ENCODE measurements around the gene PDZRN3. TPM values are rescaled to one million over a fixed set of nuclear protein-coding genes. Genes with fewer than 3 reads are reported as not detected.

Gene PDZRN3
- total and polyA plus RNA-seq, 2 experiments from 2014 or later = 42.9 to 60.5 TPM

DNA sequence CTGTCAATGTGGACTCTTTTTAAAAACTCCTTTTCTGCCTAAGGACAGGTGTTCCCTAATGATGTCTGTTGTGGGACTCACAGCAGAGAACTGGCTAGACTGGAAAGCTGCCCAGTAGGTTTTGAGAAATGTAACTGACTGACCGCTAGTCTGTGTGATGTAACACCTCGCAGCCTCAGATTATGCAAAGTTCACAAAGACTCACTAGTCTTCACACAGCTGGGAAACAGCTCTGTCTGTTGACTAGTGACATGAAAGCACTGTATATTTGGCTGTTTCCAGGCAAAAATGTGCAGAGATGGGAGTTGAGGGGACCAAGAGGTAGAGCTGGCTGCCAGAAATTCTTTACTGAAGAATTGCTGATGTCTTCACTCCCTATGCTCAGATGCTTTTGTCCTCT is 10.3 kb downstream of the PDZRN3 start:
- WGBS (ENCODE audit: low lambda C conversion rate, missing lambda C conversion rate) = 62% methylated on average over 2 of the region's 2 CpGs
- Histone ChIP-seq H3K4me3 (no peak overlapping the region), H3K4me2 (no peak overlapping the region), H3K4me1 (ENCODE audit: insufficient read depth) (peaks cover 44% of the 10 kb centered on the region), H3K36me3 (replicated peaks; ENCODE audit: insufficient read depth, low read depth) (no peaks in the 10 kb centered on the region), H3K9me2 (replicated peaks; ENCODE audit: insufficient read depth) (no peaks in the 10 kb centered on the region), H3K27me3 (no peaks in the 10 kb centered on the region), H3K27ac (no peak overlapping the region), H2AFZ (no peak overlapping the region), H4K20me1 (ENCODE audit: insufficient read depth, poor library complexity, severe bottlenecking) (peaks cover 64% of the 10 kb centered on the region), H3K9me3 (ENCODE audit: low read depth) (no peaks in the 10 kb centered on the region), H3K79me2 (peaks cover 100% of the 10 kb centered on the region)
- DNase-seq (ENCODE audit: low spot score) = peak; percentile 60
- TF ChIP-seq EZH2phosphoT487 (IDR thresholded peaks at IDR 0.05; ENCODE audit: low read depth, severe bottlenecking, unreplicated experiment) (no peak), EZH2 (IDR thresholded peaks at IDR 0.05; ENCODE audit: borderline replicate concordance) (no peak)
- TF ChIP-seq, protein P1, sequence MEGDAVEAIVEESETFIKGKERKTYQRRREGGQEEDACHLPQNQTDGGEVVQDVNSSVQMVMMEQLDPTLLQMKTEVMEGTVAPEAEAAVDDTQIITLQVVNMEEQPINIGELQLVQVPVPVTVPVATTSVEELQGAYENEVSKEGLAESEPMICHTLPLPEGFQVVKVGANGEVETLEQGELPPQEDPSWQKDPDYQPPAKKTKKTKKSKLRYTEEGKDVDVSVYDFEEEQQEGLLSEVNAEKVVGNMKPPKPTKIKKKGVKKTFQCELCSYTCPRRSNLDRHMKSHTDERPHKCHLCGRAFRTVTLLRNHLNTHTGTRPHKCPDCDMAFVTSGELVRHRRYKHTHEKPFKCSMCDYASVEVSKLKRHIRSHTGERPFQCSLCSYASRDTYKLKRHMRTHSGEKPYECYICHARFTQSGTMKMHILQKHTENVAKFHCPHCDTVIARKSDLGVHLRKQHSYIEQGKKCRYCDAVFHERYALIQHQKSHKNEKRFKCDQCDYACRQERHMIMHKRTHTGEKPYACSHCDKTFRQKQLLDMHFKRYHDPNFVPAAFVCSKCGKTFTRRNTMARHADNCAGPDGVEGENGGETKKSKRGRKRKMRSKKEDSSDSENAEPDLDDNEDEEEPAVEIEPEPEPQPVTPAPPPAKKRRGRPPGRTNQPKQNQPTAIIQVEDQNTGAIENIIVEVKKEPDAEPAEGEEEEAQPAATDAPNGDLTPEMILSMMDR (IDR thresholded peaks at IDR 0.05; ENCODE audit: poor library complexity) = no peak

DNA sequence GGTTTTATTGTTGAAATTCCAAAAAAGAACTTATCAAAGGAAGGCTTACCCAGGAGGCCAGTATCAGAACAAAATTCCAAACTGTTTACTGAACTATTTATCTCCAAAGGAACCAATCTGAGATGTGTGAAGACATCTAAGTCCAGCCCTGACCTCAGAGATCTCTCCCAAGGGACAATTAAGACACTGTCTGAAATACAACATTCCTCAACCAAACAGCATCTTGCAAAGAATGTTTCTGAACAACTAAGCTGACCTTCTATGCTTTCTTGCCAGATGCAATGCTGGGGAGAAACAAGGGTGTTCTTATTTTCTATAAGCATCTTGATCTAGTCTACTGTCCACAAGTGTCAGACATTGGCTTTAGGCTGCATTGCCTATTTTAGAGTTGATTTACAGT is 13.6 kb downstream of the PDZRN3 start:
- no peaks in the 10 kb centered on the region for H3K27me3 ChIP-seq
- no peak overlapping the region for H3K4me3 ChIP-seq
- H3K79me2 ChIP-seq = peaks cover 100% of the 10 kb centered on the region
- H3K4me1 ChIP-seq (ENCODE audit: insufficient read depth) = peaks cover 49% of the 10 kb centered on the region
- no peak for DNase-seq (ENCODE audit: low spot score)
- peaks cover 46% of the 10 kb centered on the region for H4K20me1 ChIP-seq (ENCODE audit: insufficient read depth, poor library complexity, severe bottlenecking)
- H2AFZ ChIP-seq = no peak overlapping the region
- H3K9me3 ChIP-seq (ENCODE audit: low read depth) = no peaks in the 10 kb centered on the region
- TF ChIP-seq EZH2 (IDR thresholded peaks at IDR 0.05; ENCODE audit: borderline replicate concordance) (no peak), EZH2phosphoT487 (IDR thresholded peaks at IDR 0.05; ENCODE audit: low read depth, severe bottlenecking, unreplicated experiment) (no peak)
- TF ChIP-seq, protein P1 (IDR thresholded peaks at IDR 0.05; ENCODE audit: poor library complexity) = no peak
- no peaks in the 10 kb centered on the region for H3K9me2 ChIP-seq (replicated peaks; ENCODE audit: insufficient read depth)
- H3K27ac ChIP-seq = peak overlapping the region; percentile 25
- H3K4me2 ChIP-seq = peak overlapping the region; percentile 78
- H3K36me3 ChIP-seq (replicated peaks; ENCODE audit: insufficient read depth, low read depth) = no peaks in the 10 kb centered on the region

DNA sequence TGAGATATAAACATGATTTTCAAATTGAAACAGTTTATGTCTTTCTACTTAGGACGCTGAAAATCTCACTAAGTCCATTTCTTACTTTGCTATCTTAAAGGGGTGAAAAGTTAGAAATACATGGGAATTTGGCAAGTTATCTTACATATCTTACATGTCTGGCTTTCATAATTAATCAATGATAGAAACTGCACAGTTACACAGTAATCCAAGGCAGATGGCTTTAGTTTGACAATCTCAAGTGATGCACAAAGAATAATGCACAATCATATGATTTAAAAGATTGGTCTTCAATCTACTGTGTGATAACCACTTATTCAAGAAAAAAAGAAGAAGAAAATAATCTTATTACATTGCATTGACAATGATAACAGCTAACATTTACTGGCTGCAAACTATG is 14.2 kb downstream of the PDZRN3 start:
- Histone ChIP-seq H3K27ac (peak overlapping the region; percentile 2), H3K9me2 (replicated peaks; ENCODE audit: insufficient read depth) (no peaks in the 10 kb centered on the region), H3K4me3 (no peak overlapping the region), H3K4me1 (ENCODE audit: insufficient read depth) (peaks cover 47% of the 10 kb centered on the region), H4K20me1 (ENCODE audit: insufficient read depth, poor library complexity, severe bottlenecking) (peaks cover 41% of the 10 kb centered on the region), H3K27me3 (no peaks in the 10 kb centered on the region), H3K36me3 (replicated peaks; ENCODE audit: insufficient read depth, low read depth) (no peaks in the 10 kb centered on the region), H2AFZ (no peak overlapping the region), H3K4me2 (peak overlapping the region; percentile 78), H3K79me2 (peaks cover 100% of the 10 kb centered on the region), H3K9me3 (ENCODE audit: low read depth) (no peaks in the 10 kb centered on the region)
- no peak for DNase-seq (ENCODE audit: low spot score)
- TF ChIP-seq, protein P1 (IDR thresholded peaks at IDR 0.05; ENCODE audit: poor library complexity) = no peak
- no peak for TF ChIP-seq EZH2phosphoT487 (IDR thresholded peaks at IDR 0.05; ENCODE audit: low read depth, severe bottlenecking, unreplicated experiment)
- no peak for TF ChIP-seq EZH2 (IDR thresholded peaks at IDR 0.05; ENCODE audit: borderline replicate concordance)
- WGBS (ENCODE audit: low lambda C conversion rate, missing lambda C conversion rate) = 52% methylated on average over 1 of the region's 1 CpG

DNA sequence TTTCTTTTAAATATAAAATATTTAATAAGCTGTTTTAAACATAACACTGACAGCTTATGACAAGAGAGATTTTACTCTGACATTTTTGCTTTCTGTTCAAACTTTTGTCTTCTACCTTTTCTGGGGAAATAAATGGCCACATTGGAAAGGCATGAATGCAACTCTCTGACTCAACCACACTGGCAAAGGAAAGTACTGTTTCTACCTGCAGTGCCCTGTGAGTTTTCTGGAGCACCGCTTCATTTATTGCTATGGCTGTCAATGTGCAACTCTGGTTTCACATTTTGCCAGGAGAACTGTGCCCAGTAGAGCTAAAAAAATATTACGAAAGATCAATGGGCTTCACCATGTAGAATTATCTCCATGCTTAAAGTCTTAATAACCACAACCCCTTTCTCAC is 15.1 kb downstream of the PDZRN3 start:
- no peaks in the 10 kb centered on the region for H3K27me3 ChIP-seq
- no peaks in the 10 kb centered on the region for H3K9me3 ChIP-seq (ENCODE audit: low read depth)
- no peaks in the 10 kb centered on the region for H3K36me3 ChIP-seq (replicated peaks; ENCODE audit: insufficient read depth, low read depth)
- H3K4me2 ChIP-seq = peak overlapping the region; percentile 78
- peaks cover 93% of the 10 kb centered on the region for H3K79me2 ChIP-seq
- TF ChIP-seq EZH2phosphoT487 (IDR thresholded peaks at IDR 0.05; ENCODE audit: low read depth, severe bottlenecking, unreplicated experiment) (no peak), EZH2 (IDR thresholded peaks at IDR 0.05; ENCODE audit: borderline replicate concordance) (no peak)
- TF ChIP-seq, protein P1 (IDR thresholded peaks at IDR 0.05; ENCODE audit: poor library complexity) = no peak
- H2AFZ ChIP-seq = no peak overlapping the region
- no peak overlapping the region for H3K27ac ChIP-seq
- H3K9me2 ChIP-seq (replicated peaks; ENCODE audit: insufficient read depth) = no peaks in the 10 kb centered on the region
- DNase-seq (ENCODE audit: low spot score) = no peak
- H3K4me3 ChIP-seq = no peak overlapping the region
- H3K4me1 ChIP-seq (ENCODE audit: insufficient read depth) = peaks cover 46% of the 10 kb centered on the region
- 80% methylated on average over 2 of the region's 2 CpGs for WGBS (ENCODE audit: low lambda C conversion rate, missing lambda C conversion rate)
- H4K20me1 ChIP-seq (ENCODE audit: insufficient read depth, poor library complexity, severe bottlenecking) = peaks cover 34% of the 10 kb centered on the region
